Dermis blood vessel endothelial cell (primary cell): ENCODE results near the gene STK32B. TPM values are rescaled to one million over a fixed set of nuclear protein-coding genes. Genes with fewer than 3 reads are reported as not detected.

ENCODE experiments used
- DNase-seq: peaks from one replicate; pipeline ENCODE4 v3.0.0; 2010
- total RNA-seq: library from RNA; depleted of rRNA; stranded (reverse); fragments of >200 nt; gene quantifications from 2 replicates; pipeline ENCODE4 v1.2.3, GENCODE V29; 2014

Gene STK32B
- total RNA-seq, 1 donor from 2014 or later, result 24.2 TPM

GRCh38 chr4:5072948-5073347, 21.7 kb downstream of the STK32B start:
- DNase-seq, result no peak

- no peak for DNase-seq
Observed at GRCh38 chr4:5078009-5078408, 26.7 kb downstream of the STK32B start.

- DNase-seq, result peak; percentile 80
Observed at GRCh38 chr4:5079581-5079980, 28.3 kb downstream of the STK32B start.

GRCh38 chr4:5081441-5081999, 30.2 kb downstream of the STK32B start:
- DNase-seq, result no peak

- DNase-seq, result peak; percentile 91
Observed at GRCh38 chr4:5082376-5082775, 31.1 kb downstream of the STK32B start.

- DNase-seq, result peak; percentile 81
Observed at GRCh38 chr4:5084911-5085475, 33.7 kb downstream of the STK32B start.

- DNase-seq, result peak; percentile 14
Observed at GRCh38 chr4:5086535-5086934, 35.3 kb downstream of the STK32B start.

- no peak for DNase-seq
Observed at GRCh38 chr4:5096261-5096660, 45.0 kb downstream of the STK32B start.

GRCh38 chr4:5098176-5098575, 46.9 kb downstream of the STK32B start:
- no peak for DNase-seq

- DNase-seq, result no peak
Observed at GRCh38 chr4:5100336-5100735, 49.1 kb downstream of the STK32B start.

- no peak for DNase-seq
Observed at GRCh38 chr4:5100986-5101385, 49.7 kb downstream of the STK32B start.

GRCh38 chr4:5101571-5101970, 50.3 kb downstream of the STK32B start:
- no peak for DNase-seq

GRCh38 chr4:5110901-5111300, 59.6 kb downstream of the STK32B start:
- no peak for DNase-seq

- DNase-seq, result no peak
Observed at GRCh38 chr4:5112333-5113095, 61.2 kb downstream of the STK32B start.

GRCh38 chr4:5114950-5115349, 63.7 kb downstream of the STK32B start:
- DNase-seq, result no peak

GRCh38 chr4:5118091-5118786, 67.0 kb downstream of the STK32B start:
- DNase-seq, result no peak

- DNase-seq, result no peak
Observed at GRCh38 chr4:5118994-5119835, 67.9 kb downstream of the STK32B start.

- DNase-seq, result no peak
Observed at GRCh38 chr4:5120067-5120466, 68.8 kb downstream of the STK32B start.

GRCh38 chr4:5120468-5120867, 69.2 kb downstream of the STK32B start:
- DNase-seq, result no peak

- no peak for DNase-seq
Observed at GRCh38 chr4:5122114-5122513, 70.8 kb downstream of the STK32B start.

- no peak for DNase-seq
Observed at GRCh38 chr4:5124876-5125275, 73.6 kb downstream of the STK32B start.

GRCh38 chr4:5125321-5125720, 74.0 kb downstream of the STK32B start:
- DNase-seq, result no peak

- no peak for DNase-seq
Observed at GRCh38 chr4:5126231-5126630, 75.0 kb downstream of the STK32B start.
